Mesenchymal stem cell (in vitro differentiated cells and primary cell): ENCODE results near the gene KLHL1.

ENCODE experiments used
- DNase-seq: peaks from one replicate; pipeline ENCODE4 v3.0.0-alpha.2; 2013
- H2AFZ ChIP-seq: one replicate; pipeline ENCODE4 v1.6.1; 2013; ENCODE audit warnings: low read depth, mild to moderate bottlenecking, control low read depth, inconsistent platforms, low read length, moderate library complexity
- H2AK5ac ChIP-seq: 2 replicates; pipeline ENCODE4 v1.6.1; 2013; ENCODE audit warnings: low read length, moderate library complexity, mild to moderate bottlenecking, inconsistent platforms; ENCODE audit not compliant: severe bottlenecking
- H2BK120ac ChIP-seq: one replicate; pipeline ENCODE4 v1.6.1; 2013; ENCODE audit warnings: low read depth, mild to moderate bottlenecking, inconsistent platforms, low read length, moderate library complexity
- H2BK12ac ChIP-seq, 2 experiments: one replicate each; pipeline ENCODE4 v1.6.1; 2013; ENCODE audit warnings: inconsistent platforms in 2 of 2, low read length in 2 of 2, mild to moderate bottlenecking in 2 of 2, moderate library complexity in 2 of 2, control low read depth in 1 of 2
- H2BK15ac ChIP-seq: one replicate; pipeline ENCODE4 v1.6.1; 2013; ENCODE audit warnings: mild to moderate bottlenecking, low read depth, inconsistent platforms; ENCODE audit not compliant: poor library complexity, severe bottlenecking
- H2BK5ac ChIP-seq: 2 replicates; pipeline ENCODE4 v1.6.1; 2013; ENCODE audit warnings: low read depth, mild to moderate bottlenecking, low read length, control low read depth, inconsistent platforms; ENCODE audit not compliant: poor library complexity, severe bottlenecking
- H3K14ac ChIP-seq, 2 experiments: one replicate each; pipeline ENCODE4 v1.6.1; 2013; ENCODE audit warnings: inconsistent platforms in 2 of 2, low read length in 2 of 2, control low read depth in 1 of 2, mild to moderate bottlenecking in 1 of 2, moderate library complexity in 1 of 2
- H3K18ac ChIP-seq, 2 experiments: one replicate each; pipeline ENCODE4 v1.6.1; 2013; ENCODE audit warnings: inconsistent platforms in 2 of 2, low read length in 2 of 2, control low read depth in 1 of 2, low read depth in 1 of 2, mild to moderate bottlenecking in 1 of 2
- H3K23ac ChIP-seq, 2 experiments: one replicate each; pipeline ENCODE4 v1.6.1; 2013; ENCODE audit warnings: inconsistent platforms in 2 of 2, low read length in 2 of 2, mild to moderate bottlenecking in 2 of 2, moderate library complexity in 2 of 2, control low read depth in 1 of 2
- H3K27ac ChIP-seq: 2 replicates; pipeline ENCODE4 v1.5.1; 2013; ENCODE audit warnings: mild to moderate bottlenecking, moderate library complexity, low read length, control low read depth, inconsistent platforms; ENCODE audit not compliant: poor library complexity, severe bottlenecking
- H3K27me3 ChIP-seq, 2 experiments: 2 replicates each; pipeline versions ENCODE4 v1.6.1 to v1.7.0; 2013; ENCODE audit warnings: low read length in 2 of 2, mild to moderate bottlenecking in 2 of 2, moderate library complexity in 2 of 2, control low read depth in 1 of 2, inconsistent platforms in 1 of 2; ENCODE audit not compliant: control insufficient read depth in 1 of 2, insufficient read depth in 1 of 2
- H3K36me3 ChIP-seq, 2 experiments: 2 replicates each; pipeline versions ENCODE4 v1.6.1 to v1.7.0; 2013; ENCODE audit warnings: low read length in 2 of 2, control low read depth in 1 of 2, inconsistent platforms in 1 of 2, low read depth in 1 of 2, mild to moderate bottlenecking in 1 of 2; ENCODE audit not compliant: insufficient read depth in 2 of 2, control insufficient read depth in 1 of 2
- H3K4ac ChIP-seq, 2 experiments: one replicate each; pipeline ENCODE4 v1.6.1; 2013; ENCODE audit warnings: inconsistent platforms in 2 of 2, low read length in 2 of 2, mild to moderate bottlenecking in 2 of 2, moderate library complexity in 2 of 2, control low read depth in 1 of 2, low read depth in 1 of 2
- H3K4me1 ChIP-seq: 2 replicates; pipeline ENCODE4 v1.6.1; 2013; ENCODE audit warnings: low read depth, low read length, control low read depth; ENCODE audit not compliant: control insufficient read depth, insufficient read depth
- H3K4me2 ChIP-seq: 2 replicates; pipeline ENCODE4 v1.6.1; 2013; ENCODE audit warnings: low read length, mild to moderate bottlenecking, inconsistent platforms; ENCODE audit not compliant: poor library complexity, severe bottlenecking
- H3K4me3 ChIP-seq, 2 experiments: 2 replicates each; pipeline versions ENCODE4 v1.5.1 to v1.7.0; 2013; ENCODE audit warnings: low read length in 2 of 2, mild to moderate bottlenecking in 2 of 2, control low read depth in 1 of 2, low read depth in 1 of 2; ENCODE audit not compliant: insufficient read depth in 1 of 2
- H3K79me1 ChIP-seq: replicated peaks from 2 replicates; pipeline ENCODE4 v1.6.1; 2013; ENCODE audit warnings: mild to moderate bottlenecking, control low read depth, low read length, inconsistent platforms; ENCODE audit not compliant: poor library complexity, severe bottlenecking
- H3K9ac ChIP-seq: 2 replicates; pipeline ENCODE4 v1.7.0; 2013; ENCODE audit warnings: mild to moderate bottlenecking, low read length, moderate library complexity
- H3K9me3 ChIP-seq: 2 replicates; pipeline ENCODE4 v1.7.0; 2013; ENCODE audit warnings: mild to moderate bottlenecking, low read length; ENCODE audit not compliant: control insufficient read depth
- H4K8ac ChIP-seq: one replicate; pipeline ENCODE4 v1.6.1; 2013; ENCODE audit warnings: inconsistent platforms, mild to moderate bottlenecking, low read length, moderate library complexity
- H4K91ac ChIP-seq: one replicate; pipeline ENCODE4 v1.6.1; 2013; ENCODE audit warnings: mild to moderate bottlenecking, low read length, inconsistent platforms
- WGBS: methylation state at CpG from one replicate; pipeline ENCODE4 v1.1.7; 2013; ENCODE audit warnings: mixed read lengths; 5-methylcytosine and 5-hydroxymethylcytosine counted together

Gene KLHL1

DNA sequence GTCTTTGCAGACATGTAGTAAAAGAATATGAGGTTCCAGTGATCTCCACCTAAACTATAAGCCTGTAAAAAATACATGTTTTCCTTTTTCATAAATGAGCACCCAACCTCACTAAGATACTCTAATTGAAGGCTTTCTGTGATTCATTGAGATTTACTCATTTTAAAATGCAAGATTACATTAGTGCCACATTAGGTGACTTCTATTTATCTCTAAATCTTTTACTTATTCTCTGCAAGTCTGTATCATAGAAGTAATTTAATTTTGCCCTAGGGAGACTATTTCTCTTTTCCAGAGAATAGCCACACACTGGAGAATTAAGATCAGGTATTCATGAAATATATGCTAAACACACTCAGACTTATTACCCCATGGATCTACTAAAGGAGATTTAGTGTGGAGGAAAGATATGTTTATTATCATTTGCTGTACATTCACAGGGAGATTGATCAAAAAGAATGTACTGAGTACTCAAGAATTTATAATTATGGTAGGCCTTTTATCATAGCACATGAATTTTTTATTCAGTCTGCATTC, 290.9 kb downstream of the KLHL1 start:
- H3K14ac ChIP-seq: no peak overlapping the region
- no peak overlapping the region for H4K91ac ChIP-seq
- H3K27me3 ChIP-seq: no peaks in the 10 kb centered on the region
- H3K18ac ChIP-seq: no peak overlapping the region
- H3K4me1 ChIP-seq: no peaks in the 10 kb centered on the region
- no peak overlapping the region for H3K4ac ChIP-seq
- no peak overlapping the region for H3K9ac ChIP-seq
- H2AFZ ChIP-seq: no peak overlapping the region
- no peak overlapping the region for H2BK12ac ChIP-seq
- no peak for DNase-seq
- H3K9me3 ChIP-seq: peaks cover 6% of the 10 kb centered on the region
- no peaks in the 10 kb centered on the region for H3K79me1 ChIP-seq
- no peak overlapping the region for H2AK5ac ChIP-seq
- no peak overlapping the region for H3K4me3 ChIP-seq
- H2BK5ac ChIP-seq: no peak overlapping the region
- no peak overlapping the region for H2BK15ac ChIP-seq
- H2BK120ac ChIP-seq: no peak overlapping the region
- no peaks in the 10 kb centered on the region for H3K36me3 ChIP-seq
- H4K8ac ChIP-seq: no peak overlapping the region
- H3K27ac ChIP-seq: no peak overlapping the region
- H3K4me2 ChIP-seq: no peak overlapping the region
- no peak overlapping the region for H3K23ac ChIP-seq

DNA sequence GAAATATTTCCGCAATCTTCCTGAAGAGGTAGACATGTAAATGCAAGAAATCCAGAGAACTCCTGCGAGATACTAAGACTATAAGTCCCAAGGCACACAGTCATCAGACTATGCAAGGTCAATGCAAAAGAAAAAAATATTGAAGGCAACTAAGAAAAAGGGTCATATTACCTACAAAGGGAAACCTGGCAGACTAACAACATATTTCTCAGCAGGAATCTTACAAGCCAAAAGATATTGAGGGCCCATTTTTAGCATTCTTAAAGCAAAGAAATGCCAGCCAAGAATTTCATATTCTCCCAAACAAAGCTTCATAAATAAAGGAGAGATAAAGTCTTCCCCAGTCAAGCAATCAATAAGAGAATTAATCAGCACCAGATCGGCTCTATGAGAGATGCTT, 299.1 kb downstream of the KLHL1 start:
- Histone ChIP-seq H2BK5ac (no peak overlapping the region), H3K4me2 (no peak overlapping the region), H3K36me3 (no peaks in the 10 kb centered on the region), H2BK15ac (no peak overlapping the region), H3K4me1 (no peaks in the 10 kb centered on the region), H3K4ac (no peak overlapping the region), H3K79me1 (no peaks in the 10 kb centered on the region), H3K27ac (no peak overlapping the region), H3K9ac (no peak overlapping the region), H2BK120ac (no peak overlapping the region), H3K14ac (no peak overlapping the region), H3K18ac (no peak overlapping the region), H4K91ac (no peak overlapping the region), H3K4me3 (no peak overlapping the region), H2AK5ac (no peak overlapping the region), H3K9me3 (peaks cover 7% of the 10 kb centered on the region), H2AFZ (no peak overlapping the region), H2BK12ac (no peak overlapping the region), H3K27me3 (no peaks in the 10 kb centered on the region), H4K8ac (no peak overlapping the region), H3K23ac (no peak overlapping the region)
- WGBS: 85% methylated on average over 2 of the region's 3 CpGs
- DNase-seq: no peak

DNA sequence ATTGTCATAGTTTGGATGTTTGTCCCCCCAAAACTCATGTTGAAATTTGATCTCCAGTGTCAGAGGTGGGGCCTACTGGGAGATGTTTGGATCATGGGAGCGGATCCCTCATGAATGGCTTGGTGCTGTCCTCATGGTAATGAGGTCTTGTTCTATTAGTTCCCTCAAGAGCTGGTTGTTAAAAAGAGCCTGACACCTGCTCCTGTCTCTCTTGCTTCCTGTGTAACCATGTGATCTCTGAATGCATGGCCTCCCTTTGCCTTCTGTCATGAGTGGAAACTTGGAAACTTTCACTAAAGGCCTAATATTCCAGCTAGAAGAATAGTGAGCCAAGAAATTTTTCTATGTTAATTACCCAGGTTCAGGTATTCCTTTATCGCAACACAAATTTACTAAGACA, 312.0 kb downstream of the KLHL1 start:
- Histone ChIP-seq H4K91ac (no peak overlapping the region), H3K23ac (no peak overlapping the region), H3K4me2 (no peak overlapping the region), H3K79me1 (no peaks in the 10 kb centered on the region), H2BK15ac (no peak overlapping the region), H3K4me3 (no peak overlapping the region), H4K8ac (no peak overlapping the region), H2AK5ac (no peak overlapping the region), H3K4ac (no peak overlapping the region), H2BK12ac (no peak overlapping the region), H3K14ac (no peak overlapping the region), H3K27ac (no peak overlapping the region), H2AFZ (no peak overlapping the region), H2BK5ac (no peak overlapping the region), H3K36me3 (no peaks in the 10 kb centered on the region), H3K27me3 (no peaks in the 10 kb centered on the region), H3K9me3 (no peaks in the 10 kb centered on the region), H3K9ac (no peak overlapping the region), H3K18ac (no peak overlapping the region), H2BK120ac (no peak overlapping the region), H3K4me1 (no peaks in the 10 kb centered on the region)
- no peak for DNase-seq
- 100% methylated on average over 1 of the region's 2 CpGs for WGBS

DNA sequence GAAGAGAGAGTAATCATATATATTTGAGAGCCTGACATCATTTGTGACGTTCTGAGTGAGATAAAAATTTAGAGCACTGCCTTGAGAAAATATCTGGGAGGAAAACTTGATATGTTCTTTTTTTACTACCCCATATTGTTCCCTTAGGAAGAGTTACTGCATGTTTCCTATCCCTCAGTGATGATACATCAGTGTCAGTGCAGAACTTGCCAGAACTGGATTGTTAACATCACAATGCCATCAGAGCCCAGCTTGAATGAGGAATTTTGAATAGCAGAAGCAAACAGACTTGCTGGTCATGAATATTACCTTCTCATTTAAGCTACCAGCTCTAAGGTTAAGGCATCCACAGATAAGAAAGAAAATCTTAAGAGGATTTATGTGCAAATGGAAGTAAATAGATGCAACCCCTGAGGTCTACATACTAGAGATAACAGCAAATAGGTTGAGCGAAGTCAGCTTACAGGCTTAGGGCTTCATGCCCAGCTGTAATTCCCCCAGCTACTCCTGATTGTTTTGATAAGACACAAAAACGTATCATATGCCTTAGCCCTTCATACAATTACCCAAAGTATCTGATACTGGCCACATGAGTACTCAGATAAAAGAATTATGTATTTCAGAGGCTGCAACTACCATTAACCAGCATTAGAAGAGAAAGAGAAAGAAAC, 314.3 kb downstream of the KLHL1 start:
- Histone ChIP-seq H2AFZ (no peak overlapping the region), H2BK5ac (no peak overlapping the region), H3K9me3 (peaks cover 3% of the 10 kb centered on the region), H2BK12ac (no peak overlapping the region), H3K18ac (no peak overlapping the region), H3K27me3 (no peaks in the 10 kb centered on the region), H3K36me3 (no peaks in the 10 kb centered on the region), H3K4me1 (no peaks in the 10 kb centered on the region), H3K23ac (no peak overlapping the region), H3K9ac (no peak overlapping the region), H3K4me3 (no peak overlapping the region), H3K4me2 (no peak overlapping the region), H4K8ac (no peak overlapping the region), H4K91ac (no peak overlapping the region), H3K27ac (no peak overlapping the region), H3K79me1 (no peaks in the 10 kb centered on the region), H2AK5ac (no peak overlapping the region), H2BK15ac (no peak overlapping the region), H2BK120ac (no peak overlapping the region), H3K14ac (no peak overlapping the region), H3K4ac (no peak overlapping the region)
- WGBS: 76% methylated on average over 2 of the region's 3 CpGs
- peak; percentile 5 for DNase-seq
